ENCODE results near the gene CCDC106.

Gene CCDC106

GRCh38 chr19:55636723-55637122 is 11.3 kb upstream of the CCDC106 start:
- DNase-seq, result no peak
- H3K9me2 ChIP-seq (replicated peaks; ENCODE audit: insufficient read depth, low read length), result no peaks in the 10 kb centered on the region
- H3K4me3 ChIP-seq (ENCODE audit: low read length), result no peak overlapping the region
- H2AFZ ChIP-seq (ENCODE audit: low read length), result no peak overlapping the region
- no peaks in the 10 kb centered on the region for H4K20me1 ChIP-seq (ENCODE audit: insufficient read depth, low read length)
- peaks cover 19% of the 10 kb centered on the region for H3K4me1 ChIP-seq (ENCODE audit: low read length)
- no peak overlapping the region for H3K9ac ChIP-seq (ENCODE audit: low read length)
- peaks cover 39% of the 10 kb centered on the region for H3K79me2 ChIP-seq (ENCODE audit: low read length)
- H3K4me2 ChIP-seq (ENCODE audit: low read depth, low read length), result peak overlapping the region; percentile 95; the same call in 1 of the 2 replicates
- no peak for TF ChIP-seq EZH2 (optimal IDR thresholded peaks at IDR 0.05; ENCODE audit: low read depth, low read length)
- no peak for TF ChIP-seq CTCF (IDR thresholded peaks at IDR 0.05; ENCODE audit: low read length)
- no peak for TF ChIP-seq EZH2phosphoT487 (IDR thresholded peaks at IDR 0.05; ENCODE audit: low read length)
- H3F3A ChIP-seq (ENCODE audit: insufficient read depth, low read length), result peaks cover 28% of the 10 kb centered on the region
- H3K27ac ChIP-seq (ENCODE audit: low read length), result no peak overlapping the region
- H3K36me3 ChIP-seq (replicated peaks; ENCODE audit: insufficient read depth, low read length), result no peaks in the 10 kb centered on the region
- no peaks in the 10 kb centered on the region for H3K27me3 ChIP-seq (replicated peaks; ENCODE audit: insufficient read depth, low read length)
- H3K9me3 ChIP-seq (replicated peaks; ENCODE audit: insufficient read depth, low read length), result no peaks in the 10 kb centered on the region

- H3K4me1 ChIP-seq (ENCODE audit: low read length), result peaks cover 24% of the 10 kb centered on the region
- no peaks in the 10 kb centered on the region for H3K9me3 ChIP-seq (replicated peaks; ENCODE audit: insufficient read depth, low read length)
- no peak overlapping the region for H3K4me2 ChIP-seq (ENCODE audit: low read depth, low read length)
- no peak overlapping the region for H2AFZ ChIP-seq (ENCODE audit: low read length)
- no peaks in the 10 kb centered on the region for H3K36me3 ChIP-seq (replicated peaks; ENCODE audit: insufficient read depth, low read length)
- peaks cover 39% of the 10 kb centered on the region for H3K79me2 ChIP-seq (ENCODE audit: low read length)
- H3F3A ChIP-seq (ENCODE audit: insufficient read depth, low read length), result peaks cover 30% of the 10 kb centered on the region
- H3K9ac ChIP-seq (ENCODE audit: low read length), result no peak overlapping the region
- no peak overlapping the region for H3K4me3 ChIP-seq (ENCODE audit: low read length)
- DNase-seq, result no peak
- H3K9me2 ChIP-seq (replicated peaks; ENCODE audit: insufficient read depth, low read length), result no peaks in the 10 kb centered on the region
- TF ChIP-seq EZH2 (optimal IDR thresholded peaks at IDR 0.05; ENCODE audit: low read depth, low read length) (no peak), CTCF (IDR thresholded peaks at IDR 0.05; ENCODE audit: low read length) (no peak), EZH2phosphoT487 (IDR thresholded peaks at IDR 0.05; ENCODE audit: low read length) (no peak)
- no peaks in the 10 kb centered on the region for H3K27me3 ChIP-seq (replicated peaks; ENCODE audit: insufficient read depth, low read length)
- no peak overlapping the region for H3K27ac ChIP-seq (ENCODE audit: low read length)
- H4K20me1 ChIP-seq (ENCODE audit: insufficient read depth, low read length), result no peaks in the 10 kb centered on the region
Observed at GRCh38 chr19:55637534-55637933, 10.5 kb upstream of the CCDC106 start.

- H4K20me1 ChIP-seq (ENCODE audit: insufficient read depth, low read length), result no peaks in the 10 kb centered on the region
- peak; percentile 75 for DNase-seq
- no peaks in the 10 kb centered on the region for H3K9me3 ChIP-seq (replicated peaks; ENCODE audit: insufficient read depth, low read length)
- H3K4me2 ChIP-seq (ENCODE audit: low read depth, low read length), result no peak overlapping the region
- no peaks in the 10 kb centered on the region for H3K9me2 ChIP-seq (replicated peaks; ENCODE audit: insufficient read depth, low read length)
- no peaks in the 10 kb centered on the region for H3K27me3 ChIP-seq (replicated peaks; ENCODE audit: insufficient read depth, low read length)
- peaks cover 32% of the 10 kb centered on the region for H3K4me1 ChIP-seq (ENCODE audit: low read length)
- no peak overlapping the region for H3K27ac ChIP-seq (ENCODE audit: low read length)
- no peak overlapping the region for H3K9ac ChIP-seq (ENCODE audit: low read length)
- H3F3A ChIP-seq (ENCODE audit: insufficient read depth, low read length), result peaks cover 25% of the 10 kb centered on the region
- peaks cover 41% of the 10 kb centered on the region for H3K79me2 ChIP-seq (ENCODE audit: low read length)
- no peak overlapping the region for H2AFZ ChIP-seq (ENCODE audit: low read length)
- H3K4me3 ChIP-seq (ENCODE audit: low read length), result no peak overlapping the region
- no peaks in the 10 kb centered on the region for H3K36me3 ChIP-seq (replicated peaks; ENCODE audit: insufficient read depth, low read length)
- no peak for TF ChIP-seq EZH2phosphoT487 (IDR thresholded peaks at IDR 0.05; ENCODE audit: low read length)
- TF ChIP-seq CTCF (IDR thresholded peaks at IDR 0.05; ENCODE audit: low read length), result peak; percentile 65
Observed at GRCh38 chr19:55638864-55639359, 9.1 kb upstream of the CCDC106 start.

All from MM.1S (cell line).